OCI-LY3 (cell line): ENCODE results near the gene TULP3.

Source experiments
- H2AFZ ChIP-seq: fragments of 200-600, 300-600 bp; shearing (Covaris generic); 2 replicates; pipeline ENCODE4 v1.6.0; 2014; ENCODE audit warnings: antibody characterized with exemption, low read depth, low read length
- H3K27ac ChIP-seq: fragments of 200-600, 300-600 bp; sonication (generic); 2 replicates; pipeline ENCODE4 v1.5.1; 2014; ENCODE audit warnings: mild to moderate bottlenecking, low read length, moderate library complexity, mixed read lengths
- H3K27me3 ChIP-seq: fragments of 200-600, 300-600 bp; sonication (generic); 2 replicates; pipeline ENCODE4 v1.6.1; 2014; ENCODE audit warnings: low read depth, low read length, mixed read lengths
- H3K36me3 ChIP-seq: fragments of 200-600, 300-600 bp; sonication (generic); replicated peaks from 2 replicates; pipeline ENCODE3; 2014; ENCODE audit warnings: low read depth, low read length, mixed read lengths
- H3K4me1 ChIP-seq: fragments of 300-600, 200-600 bp; sonication (generic); 2 replicates; pipeline ENCODE4 v1.6.1; 2014; ENCODE audit warnings: low read length, mixed read lengths
- H3K4me2 ChIP-seq: fragments of 200-600, 300-600 bp; sonication (generic); 2 replicates; pipeline ENCODE4 v1.6.1; 2014; ENCODE audit warnings: low read length, mixed read lengths
- H3K4me3 ChIP-seq: fragments of 300-600, 200-600 bp; sonication (generic); 2 replicates; pipeline ENCODE4 v1.5.1; 2014; ENCODE audit warnings: antibody characterized with exemption, mild to moderate bottlenecking, low read length, moderate library complexity
- H3K79me2 ChIP-seq: fragments of 300-600, 200-600 bp; shearing (Covaris generic); 2 replicates; pipeline ENCODE4 v1.6.1; 2014; ENCODE audit warnings: mild to moderate bottlenecking, low read length, mixed read lengths
- H3K9ac ChIP-seq: fragments of 300-600, 200-600 bp; shearing (Covaris generic); 2 replicates; pipeline ENCODE4 v1.6.0; 2014; ENCODE audit warnings: mild to moderate bottlenecking, low read length, moderate library complexity
- H3K9me3 ChIP-seq: fragments of 200-600, 300-600 bp; shearing (Covaris generic); 2 replicates; pipeline ENCODE4 v1.6.1; 2014; ENCODE audit warnings: low read length, mixed read lengths; ENCODE audit not compliant: insufficient read depth
- H4K20me1 ChIP-seq: fragments of 200-600, 300-600 bp; sonication (generic); 2 replicates; pipeline ENCODE4 v1.6.1; 2016; ENCODE audit warnings: low read length, mixed read lengths; ENCODE audit not compliant: insufficient read depth
- CTCF ChIP-seq: fragments of 200-600, 300-600 bp; sonication (generic); IDR thresholded peaks from 2 replicates; pipeline ENCODE4 v1.5.1; 2014; ENCODE audit warnings: antibody characterized with exemption, low read length, low read depth
- EZH2phosphoT487 ChIP-seq: fragments of 200-600 bp; shearing (Covaris generic); IDR thresholded peaks from 2 replicates; pipeline ENCODE4 v1.6.1; 2018; ENCODE audit warnings: antibody characterized with exemption, mixed run types, low read depth

Gene TULP3

GRCh38 chr12:2904260-2904659 is 13.6 kb downstream of the TULP3 start:
- Histone ChIP-seq H3K36me3 (no peaks in the 10 kb centered on the region), H3K27ac (no peak overlapping the region)

GRCh38 chr12:2912216-2912575 is 21.5 kb downstream of the TULP3 start:
- H4K20me1 ChIP-seq = peaks cover 3% of the 10 kb centered on the region; the same call in 1 of the 2 replicates
- no peak overlapping the region for H3K4me3 ChIP-seq
- 0 out of 2 replicates have a peak, but pooled peaks cover 4% of the 10 kb centered on the region for H3K4me1 ChIP-seq
- no peaks in the 10 kb centered on the region for H3K36me3 ChIP-seq
- H3K27ac ChIP-seq = no peak overlapping the region
- no peaks in the 10 kb centered on the region for H3K9me3 ChIP-seq
- TF ChIP-seq EZH2phosphoT487 (no peak), CTCF (no peak)
- no peaks in the 10 kb centered on the region for H3K79me2 ChIP-seq
- H2AFZ ChIP-seq = no peak overlapping the region
- H3K9ac ChIP-seq = no peak overlapping the region
- no peak overlapping the region for H3K4me2 ChIP-seq
- H3K27me3 ChIP-seq = no peaks in the 10 kb centered on the region

More at GRCh38 chr12:2904260-2904659, 13.6 kb downstream of the TULP3 start:
- Histone ChIP-seq H3K9me3 (no peaks in the 10 kb centered on the region), H2AFZ (no peak overlapping the region), H3K4me3 (no peak overlapping the region), H3K9ac (no peak overlapping the region), H3K4me2 (no peak overlapping the region), H3K79me2 (peaks cover 4% of the 10 kb centered on the region; the same call in 1 of the 2 replicates), H3K4me1 (no peaks in the 10 kb centered on the region), H3K27me3 (no peaks in the 10 kb centered on the region), H4K20me1 (no peaks in the 10 kb centered on the region)
- TF ChIP-seq EZH2phosphoT487 (no peak), CTCF (no peak)

- Histone ChIP-seq H3K9ac (no peak overlapping the region), H3K4me1 (no peaks in the 10 kb centered on the region), H3K4me3 (no peak overlapping the region), H3K27ac (no peak overlapping the region), H3K27me3 (no peaks in the 10 kb centered on the region), H3K9me3 (no peaks in the 10 kb centered on the region), H4K20me1 (no peaks in the 10 kb centered on the region), H3K36me3 (peaks cover 6% of the 10 kb centered on the region), H2AFZ (no peak overlapping the region), H3K4me2 (no peak overlapping the region), H3K79me2 (no peaks in the 10 kb centered on the region)
- no peak for TF ChIP-seq EZH2phosphoT487
- TF ChIP-seq CTCF = no peak
Measured at GRCh38 chr12:2919249-2919648, 28.6 kb downstream of the TULP3 start.

GRCh38 chr12:2922329-2922728 is 31.6 kb downstream of the TULP3 start:
- H2AFZ ChIP-seq = no peak overlapping the region
- no peaks in the 10 kb centered on the region for H3K27me3 ChIP-seq
- H3K9ac ChIP-seq = no peak overlapping the region
- H3K27ac ChIP-seq = no peak overlapping the region
- no peak for TF ChIP-seq CTCF
- TF ChIP-seq EZH2phosphoT487 = no peak
- no peaks in the 10 kb centered on the region for H4K20me1 ChIP-seq
- H3K4me1 ChIP-seq = no peaks in the 10 kb centered on the region
- H3K4me3 ChIP-seq = no peak overlapping the region
- H3K4me2 ChIP-seq = no peak overlapping the region
- peaks cover 6% of the 10 kb centered on the region for H3K36me3 ChIP-seq
- H3K9me3 ChIP-seq = no peaks in the 10 kb centered on the region
- H3K79me2 ChIP-seq = no peaks in the 10 kb centered on the region
